Measurements from ENCODE around the gene MBNL1.
A peak's percentile ranks its signal among the peaks of the same experiment; 100 is the strongest.

DNA sequence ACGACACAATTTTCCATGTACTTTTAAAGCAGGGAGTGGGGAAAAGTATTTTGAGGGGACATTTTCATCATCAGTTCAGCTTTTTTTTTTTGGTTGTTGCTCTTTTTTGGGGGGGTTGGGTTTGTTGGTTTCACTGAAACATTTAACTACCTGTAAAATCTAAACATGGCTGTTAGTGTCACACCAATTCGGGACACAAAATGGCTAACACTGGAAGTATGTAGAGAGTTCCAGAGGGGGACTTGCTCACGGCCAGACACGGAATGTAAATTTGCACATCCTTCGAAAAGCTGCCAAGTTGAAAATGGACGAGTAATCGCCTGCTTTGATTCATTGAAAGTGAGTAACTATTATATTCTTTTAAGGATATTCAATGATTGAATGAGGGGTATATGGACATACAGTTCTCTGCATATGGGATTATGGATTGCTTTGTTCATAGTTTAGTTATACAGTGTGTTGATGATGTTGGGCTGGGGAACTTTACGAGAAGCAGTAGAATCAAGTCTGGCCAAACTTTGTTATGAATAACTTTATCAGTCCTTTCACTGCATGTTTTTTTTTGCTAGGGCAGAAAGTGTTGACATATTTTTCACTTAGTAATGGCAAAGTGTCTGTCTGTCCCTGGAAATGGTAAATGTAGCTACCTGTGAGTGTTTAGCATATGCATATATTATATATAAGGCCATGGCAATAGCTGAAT, 31.5 kb downstream of the MBNL1 start:
- TF ChIP-seq, protein P1, sequence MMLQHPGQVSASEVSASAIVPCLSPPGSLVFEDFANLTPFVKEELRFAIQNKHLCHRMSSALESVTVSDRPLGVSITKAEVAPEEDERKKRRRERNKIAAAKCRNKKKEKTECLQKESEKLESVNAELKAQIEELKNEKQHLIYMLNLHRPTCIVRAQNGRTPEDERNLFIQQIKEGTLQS (IDR thresholded peaks at IDR 0.05), result no peak
- TF ChIP-seq, protein P2, sequence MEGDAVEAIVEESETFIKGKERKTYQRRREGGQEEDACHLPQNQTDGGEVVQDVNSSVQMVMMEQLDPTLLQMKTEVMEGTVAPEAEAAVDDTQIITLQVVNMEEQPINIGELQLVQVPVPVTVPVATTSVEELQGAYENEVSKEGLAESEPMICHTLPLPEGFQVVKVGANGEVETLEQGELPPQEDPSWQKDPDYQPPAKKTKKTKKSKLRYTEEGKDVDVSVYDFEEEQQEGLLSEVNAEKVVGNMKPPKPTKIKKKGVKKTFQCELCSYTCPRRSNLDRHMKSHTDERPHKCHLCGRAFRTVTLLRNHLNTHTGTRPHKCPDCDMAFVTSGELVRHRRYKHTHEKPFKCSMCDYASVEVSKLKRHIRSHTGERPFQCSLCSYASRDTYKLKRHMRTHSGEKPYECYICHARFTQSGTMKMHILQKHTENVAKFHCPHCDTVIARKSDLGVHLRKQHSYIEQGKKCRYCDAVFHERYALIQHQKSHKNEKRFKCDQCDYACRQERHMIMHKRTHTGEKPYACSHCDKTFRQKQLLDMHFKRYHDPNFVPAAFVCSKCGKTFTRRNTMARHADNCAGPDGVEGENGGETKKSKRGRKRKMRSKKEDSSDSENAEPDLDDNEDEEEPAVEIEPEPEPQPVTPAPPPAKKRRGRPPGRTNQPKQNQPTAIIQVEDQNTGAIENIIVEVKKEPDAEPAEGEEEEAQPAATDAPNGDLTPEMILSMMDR (IDR thresholded peaks at IDR 0.05; ENCODE audit: low read depth, low read length, missing input control), result no peak
- TF ChIP-seq, protein P3, sequence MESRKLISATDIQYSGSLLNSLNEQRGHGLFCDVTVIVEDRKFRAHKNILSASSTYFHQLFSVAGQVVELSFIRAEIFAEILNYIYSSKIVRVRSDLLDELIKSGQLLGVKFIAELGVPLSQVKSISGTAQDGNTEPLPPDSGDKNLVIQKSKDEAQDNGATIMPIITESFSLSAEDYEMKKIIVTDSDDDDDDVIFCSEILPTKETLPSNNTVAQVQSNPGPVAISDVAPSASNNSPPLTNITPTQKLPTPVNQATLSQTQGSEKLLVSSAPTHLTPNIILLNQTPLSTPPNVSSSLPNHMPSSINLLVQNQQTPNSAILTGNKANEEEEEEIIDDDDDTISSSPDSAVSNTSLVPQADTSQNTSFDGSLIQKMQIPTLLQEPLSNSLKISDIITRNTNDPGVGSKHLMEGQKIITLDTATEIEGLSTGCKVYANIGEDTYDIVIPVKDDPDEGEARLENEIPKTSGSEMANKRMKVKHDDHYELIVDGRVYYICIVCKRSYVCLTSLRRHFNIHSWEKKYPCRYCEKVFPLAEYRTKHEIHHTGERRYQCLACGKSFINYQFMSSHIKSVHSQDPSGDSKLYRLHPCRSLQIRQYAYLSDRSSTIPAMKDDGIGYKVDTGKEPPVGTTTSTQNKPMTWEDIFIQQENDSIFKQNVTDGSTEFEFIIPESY (IDR thresholded peaks at IDR 0.05), result no peak
- no peak for TF ChIP-seq HNF4G (IDR thresholded peaks at IDR 0.05)
- TF ChIP-seq GABPA (IDR thresholded peaks at IDR 0.05 in 1 of 2, conservative IDR thresholded peaks at IDR 0.05 in 1 of 2), result no peak
- no peak for TF ChIP-seq FOXA1 (IDR thresholded peaks at IDR 0.05)
- TF ChIP-seq TAF1 (conservative IDR thresholded peaks at IDR 0.05), result no peak
- TF ChIP-seq RAD21 (IDR thresholded peaks at IDR 0.05), result no peak
- TF ChIP-seq, protein P4, sequence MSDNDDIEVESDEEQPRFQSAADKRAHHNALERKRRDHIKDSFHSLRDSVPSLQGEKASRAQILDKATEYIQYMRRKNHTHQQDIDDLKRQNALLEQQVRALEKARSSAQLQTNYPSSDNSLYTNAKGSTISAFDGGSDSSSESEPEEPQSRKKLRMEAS (IDR thresholded peaks at IDR 0.05), result no peak
- no peak for TF ChIP-seq SP1 (IDR thresholded peaks at IDR 0.05)
- TF ChIP-seq, protein P5, sequence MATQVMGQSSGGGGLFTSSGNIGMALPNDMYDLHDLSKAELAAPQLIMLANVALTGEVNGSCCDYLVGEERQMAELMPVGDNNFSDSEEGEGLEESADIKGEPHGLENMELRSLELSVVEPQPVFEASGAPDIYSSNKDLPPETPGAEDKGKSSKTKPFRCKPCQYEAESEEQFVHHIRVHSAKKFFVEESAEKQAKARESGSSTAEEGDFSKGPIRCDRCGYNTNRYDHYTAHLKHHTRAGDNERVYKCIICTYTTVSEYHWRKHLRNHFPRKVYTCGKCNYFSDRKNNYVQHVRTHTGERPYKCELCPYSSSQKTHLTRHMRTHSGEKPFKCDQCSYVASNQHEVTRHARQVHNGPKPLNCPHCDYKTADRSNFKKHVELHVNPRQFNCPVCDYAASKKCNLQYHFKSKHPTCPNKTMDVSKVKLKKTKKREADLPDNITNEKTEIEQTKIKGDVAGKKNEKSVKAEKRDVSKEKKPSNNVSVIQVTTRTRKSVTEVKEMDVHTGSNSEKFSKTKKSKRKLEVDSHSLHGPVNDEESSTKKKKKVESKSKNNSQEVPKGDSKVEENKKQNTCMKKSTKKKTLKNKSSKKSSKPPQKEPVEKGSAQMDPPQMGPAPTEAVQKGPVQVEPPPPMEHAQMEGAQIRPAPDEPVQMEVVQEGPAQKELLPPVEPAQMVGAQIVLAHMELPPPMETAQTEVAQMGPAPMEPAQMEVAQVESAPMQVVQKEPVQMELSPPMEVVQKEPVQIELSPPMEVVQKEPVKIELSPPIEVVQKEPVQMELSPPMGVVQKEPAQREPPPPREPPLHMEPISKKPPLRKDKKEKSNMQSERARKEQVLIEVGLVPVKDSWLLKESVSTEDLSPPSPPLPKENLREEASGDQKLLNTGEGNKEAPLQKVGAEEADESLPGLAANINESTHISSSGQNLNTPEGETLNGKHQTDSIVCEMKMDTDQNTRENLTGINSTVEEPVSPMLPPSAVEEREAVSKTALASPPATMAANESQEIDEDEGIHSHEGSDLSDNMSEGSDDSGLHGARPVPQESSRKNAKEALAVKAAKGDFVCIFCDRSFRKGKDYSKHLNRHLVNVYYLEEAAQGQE (IDR thresholded peaks at IDR 0.05), result peak; percentile 11

All from liver (tissue), 3 donors.